ENCODE results near the gene UPF3A.
"Not testable (repeated sequence)": the region's sequence is repeated elsewhere in the genome, so short reads cannot be mapped to it uniquely, and the experiment has no call there.

UPF3A gene

GRCh38 chr13:114334305-114335053 is 53.1 kb downstream of the UPF3A start:
- no peak for DNase-seq (ENCODE audit: low read depth in 2 of 2)

- DNase-seq (ENCODE audit: low read depth in 2 of 2), result not testable (repeated sequence)
These were observed 55.1 kb downstream of the UPF3A start for GRCh38 chr13:114336457-114336856.

GRCh38 chr13:114338959-114339358 is 57.6 kb downstream of the UPF3A start:
- DNase-seq (ENCODE audit: low read depth in 2 of 2), result no peak

GRCh38 chr13:114339857-114340534 is 58.6 kb downstream of the UPF3A start:
- DNase-seq (ENCODE audit: low read depth in 2 of 2), result no peak

GRCh38 chr13:114341003-114341777 is 59.8 kb downstream of the UPF3A start:
- DNase-seq (ENCODE audit: low read depth in 2 of 2), result no peak

- DNase-seq (ENCODE audit: low read depth in 2 of 2), result not testable (repeated sequence)
These were observed 65.9 kb downstream of the UPF3A start for GRCh38 chr13:114347256-114347655.

GRCh38 chr13:114352763-114353162 is 71.4 kb downstream of the UPF3A start:
- DNase-seq (ENCODE audit: low read depth in 2 of 2), result not testable (repeated sequence)

GRCh38 chr13:114353382-114353781 is 72.0 kb downstream of the UPF3A start:
- DNase-seq (ENCODE audit: low read depth in 2 of 2), result not testable (repeated sequence)
